ENCODE results near the gene DPH6.
A peak's percentile ranks its signal among the peaks of the same experiment; 100 is the strongest.
"Not testable (repeated sequence)": the region's sequence is repeated elsewhere in the genome, so short reads cannot be mapped to it uniquely, and the experiment has no call there.

DPH6 gene, protein sequence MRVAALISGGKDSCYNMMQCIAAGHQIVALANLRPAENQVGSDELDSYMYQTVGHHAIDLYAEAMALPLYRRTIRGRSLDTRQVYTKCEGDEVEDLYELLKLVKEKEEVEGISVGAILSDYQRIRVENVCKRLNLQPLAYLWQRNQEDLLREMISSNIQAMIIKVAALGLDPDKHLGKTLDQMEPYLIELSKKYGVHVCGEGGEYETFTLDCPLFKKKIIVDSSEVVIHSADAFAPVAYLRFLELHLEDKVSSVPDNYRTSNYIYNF

DNA sequence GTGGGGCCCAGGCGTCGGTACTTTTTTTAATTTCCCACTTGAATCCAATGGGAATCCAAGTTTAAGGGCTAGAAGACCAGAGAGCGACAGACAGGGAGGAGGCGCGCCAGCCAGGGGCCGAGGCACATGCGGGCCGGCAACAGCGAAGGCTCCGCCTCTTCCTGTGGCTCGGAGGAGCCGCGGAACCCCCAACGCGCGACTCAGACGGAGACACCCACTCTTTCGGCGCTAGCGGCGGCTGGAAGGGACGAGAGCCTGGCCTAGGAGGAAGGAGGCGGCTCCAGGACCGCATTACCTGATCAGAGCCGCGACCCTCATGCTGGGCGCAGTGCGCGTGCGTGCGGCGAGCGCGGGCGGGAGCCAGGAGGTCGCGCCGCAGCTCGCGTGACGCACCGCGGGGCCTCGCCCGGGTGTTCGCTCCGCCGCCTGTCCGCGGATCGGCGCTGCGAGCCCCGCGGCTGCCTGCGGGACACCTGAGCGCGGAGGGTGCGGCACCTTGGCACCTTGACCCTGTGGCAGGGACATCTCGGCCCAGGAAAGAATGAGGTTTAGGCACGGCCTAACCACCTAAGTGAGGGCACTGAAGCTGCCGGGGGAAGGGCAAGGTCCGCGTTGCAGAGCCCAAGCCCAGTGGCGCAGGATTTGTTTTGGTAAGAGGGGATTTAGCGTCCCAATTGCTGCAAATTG, at the start of gene DPH6:
Gene DPH6 (minus strand): TSS at position 342 of the 687 bp plus-strand sequence. CDS start 24 bp downstream, at position 318.
- peaks cover 5% of the 10 kb centered on the region in 2 donors for H3K9me3 Mint-ChIP-seq
- peaks cover 0 to 15% of the 10 kb centered on the region in 2 donors for H3K36me3 Mint-ChIP-seq
- peak within 1 kb of the TSS; percentile 99 for H3K27ac Mint-ChIP-seq
- peak within 1 kb of the TSS; percentile 95 to 99 for H3K4me3 Mint-ChIP-seq
- ATAC-seq (replicated peaks) (peak; percentile 88), DNase-seq (peak; percentile 86)
- H3K4me1 Mint-ChIP-seq = peaks cover 17 to 37% of the 10 kb centered on the region in 2 donors
- no peaks in the 10 kb centered on the region for H3K27me3 Mint-ChIP-seq

DNA sequence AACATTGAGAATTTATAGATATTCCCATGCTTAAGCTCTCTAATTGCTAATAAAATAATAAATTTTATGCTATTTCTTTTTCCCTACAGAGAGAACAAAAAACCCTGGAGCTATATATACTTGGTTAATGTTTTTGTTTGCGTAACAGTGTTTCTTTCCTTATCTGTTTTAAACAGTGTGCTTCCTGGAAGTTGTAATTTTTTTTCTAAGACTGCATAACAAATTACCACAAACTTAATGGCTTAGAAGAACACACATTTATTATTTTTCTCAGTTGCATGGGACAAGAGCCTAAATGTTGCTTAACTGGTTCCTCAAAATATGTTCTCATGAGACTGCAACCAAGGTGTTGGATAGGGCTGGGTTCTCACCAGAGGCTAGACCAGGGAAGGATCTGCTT, 49.7 kb upstream of the DPH6 start:
- DNase-seq (no peak), ATAC-seq (replicated peaks) (no peak)
- no peak overlapping the region for H3K4me3 Mint-ChIP-seq
- H3K36me3 Mint-ChIP-seq = peaks cover 4 to 7% of the 10 kb centered on the region in 2 donors
- peaks cover 5 to 10% of the 10 kb centered on the region in 2 donors for H3K9me3 Mint-ChIP-seq
- H3K27me3 Mint-ChIP-seq = peaks cover 0 to 5% of the 10 kb centered on the region in 2 donors
- no peaks in the 10 kb centered on the region for H3K4me1 Mint-ChIP-seq
- no peak overlapping the region for H3K27ac Mint-ChIP-seq

- peaks cover 5 to 11% of the 10 kb centered on the region in 2 donors for H3K9me3 Mint-ChIP-seq
Measured at GRCh38 chr15:35591987-35592386, 46.0 kb upstream of the DPH6 start.

GRCh38 chr15:35583863-35584528, 38.0 kb upstream of the DPH6 start:
- Mint-ChIP-seq H3K4me1 (no peaks in the 10 kb centered on the region), H3K27ac (no peak overlapping the region), H3K4me3 (no peak overlapping the region), H3K9me3 (no peaks in the 10 kb centered on the region), H3K27me3 (peaks cover 0 to 17% of the 10 kb centered on the region in 2 donors), H3K36me3 (no peaks in the 10 kb centered on the region)
- no peak for ATAC-seq (replicated peaks)
- no peak for DNase-seq

More at GRCh38 chr15:35591987-35592386, 46.0 kb upstream of the DPH6 start:
- H3K4me1 Mint-ChIP-seq; ATAC-seq (replicated peaks); DNase-seq; H3K27me3 Mint-ChIP-seq; H3K36me3 Mint-ChIP-seq; H3K4me3 Mint-ChIP-seq; H3K27ac Mint-ChIP-seq: not testable (repeated sequence)

GRCh38 chr15:35580606-35581005, 34.6 kb upstream of the DPH6 start:
- H3K4me1 Mint-ChIP-seq = no peaks in the 10 kb centered on the region

DNA sequence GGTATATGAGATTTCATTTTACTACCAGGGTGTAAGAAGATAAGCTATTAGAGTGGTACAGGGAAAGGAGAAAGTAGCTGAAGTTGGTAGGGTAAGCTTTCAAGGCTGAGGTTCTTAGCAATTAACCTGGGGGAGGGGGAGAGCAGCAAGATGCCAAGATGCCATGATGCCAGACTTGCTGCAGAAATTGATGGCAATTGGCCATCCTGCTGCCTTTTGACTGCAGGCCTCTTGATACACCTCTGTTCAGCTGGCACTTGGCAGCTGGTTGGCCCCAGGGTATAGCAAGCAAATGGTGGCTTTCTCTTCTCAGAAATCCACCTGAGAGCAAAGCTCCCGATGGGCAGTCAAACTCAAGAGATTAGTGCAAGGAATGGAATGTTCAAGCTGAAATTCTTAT, 21.4 kb upstream of the DPH6 start:
- no peak overlapping the region for H3K4me3 Mint-ChIP-seq
- H3K36me3 Mint-ChIP-seq = peaks cover 0 to 1% of the 10 kb centered on the region in 2 donors

More at GRCh38 chr15:35580606-35581005, 34.6 kb upstream of the DPH6 start:
- H3K36me3 Mint-ChIP-seq = no peaks in the 10 kb centered on the region
- ATAC-seq (replicated peaks) (no peak), DNase-seq (no peak)
- no peak overlapping the region for H3K27ac Mint-ChIP-seq
- peaks cover 0 to 17% of the 10 kb centered on the region in 2 donors for H3K27me3 Mint-ChIP-seq
- no peak overlapping the region for H3K4me3 Mint-ChIP-seq
- H3K9me3 Mint-ChIP-seq = no peaks in the 10 kb centered on the region

DNA sequence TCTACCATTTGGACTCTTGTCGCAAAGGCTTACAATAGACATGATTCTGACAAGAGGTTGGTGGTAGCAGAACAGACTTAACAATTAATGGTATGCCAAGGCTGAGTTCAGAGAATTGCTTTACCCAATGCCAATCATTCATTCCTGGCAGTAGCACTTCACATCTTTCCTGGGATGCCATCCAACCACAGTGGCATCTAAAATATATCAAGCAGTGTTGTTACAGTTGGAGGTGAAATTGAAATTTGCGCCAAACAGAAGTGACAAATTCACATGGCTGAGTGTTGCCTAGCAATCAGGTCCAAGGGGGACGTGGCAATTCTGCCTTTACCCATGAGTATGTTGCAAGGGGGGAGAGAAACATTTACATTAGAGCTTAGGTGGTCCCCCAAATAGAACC, 21.0 kb upstream of the DPH6 start:
- H3K36me3 Mint-ChIP-seq = peaks cover 0 to 1% of the 10 kb centered on the region in 2 donors
- H3K9me3 Mint-ChIP-seq = peaks cover 0 to 1% of the 10 kb centered on the region in 2 donors
- no peak for ATAC-seq (replicated peaks)
- no peak for DNase-seq
- no peaks in the 10 kb centered on the region for H3K27me3 Mint-ChIP-seq
- H3K4me1 Mint-ChIP-seq = peaks cover 0 to 1% of the 10 kb centered on the region in 2 donors
- H3K27ac Mint-ChIP-seq = no peak overlapping the region
- H3K4me3 Mint-ChIP-seq = no peak overlapping the region

More for the DNA sequence above, 21.4 kb upstream of the DPH6 start:
- DNase-seq = no peak
- Mint-ChIP-seq H3K27me3 (no peaks in the 10 kb centered on the region), H3K9me3 (peaks cover 0 to 1% of the 10 kb centered on the region in 2 donors), H3K4me1 (peaks cover 0 to 1% of the 10 kb centered on the region in 2 donors), H3K27ac (no peak overlapping the region)
- ATAC-seq (replicated peaks) = no peak

GRCh38 chr15:35565901-35566300, 19.9 kb upstream of the DPH6 start:
- Mint-ChIP-seq H3K4me3 (no peak overlapping the region), H3K27ac (no peak overlapping the region), H3K27me3 (no peaks in the 10 kb centered on the region), H3K4me1 (peaks cover 0 to 1% of the 10 kb centered on the region in 2 donors), H3K9me3 (no peaks in the 10 kb centered on the region), H3K36me3 (no peaks in the 10 kb centered on the region)
- DNase-seq = no peak
- ATAC-seq (replicated peaks) = no peak

DNA sequence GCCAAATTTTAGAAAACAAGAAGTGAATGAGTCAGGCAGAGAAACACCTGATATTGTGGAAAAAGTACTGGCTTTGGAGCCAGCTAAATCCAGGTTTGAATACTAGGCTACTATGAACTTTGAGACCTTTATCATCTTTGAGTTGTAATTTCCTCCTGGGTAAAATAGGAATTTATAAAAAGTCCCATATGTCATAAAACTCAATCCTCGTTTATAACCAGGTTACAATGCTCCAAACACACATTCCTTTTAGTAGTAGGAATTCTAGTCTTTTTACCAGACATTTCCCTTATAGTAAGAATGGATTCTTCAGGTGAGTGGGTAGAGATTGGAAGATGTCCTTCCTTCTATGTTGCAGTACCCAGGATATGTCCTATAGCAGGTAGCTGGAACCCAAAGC, 16.7 kb upstream of the DPH6 start:
- ATAC-seq (replicated peaks) = no peak
- DNase-seq = no peak
- Mint-ChIP-seq H3K36me3 (no peaks in the 10 kb centered on the region), H3K9me3 (no peaks in the 10 kb centered on the region), H3K27me3 (no peaks in the 10 kb centered on the region), H3K4me1 (no peaks in the 10 kb centered on the region), H3K4me3 (no peak overlapping the region), H3K27ac (no peak overlapping the region)

- Mint-ChIP-seq H3K9me3 (no peaks in the 10 kb centered on the region), H3K27ac (no peak overlapping the region), H3K27me3 (no peaks in the 10 kb centered on the region), H3K4me3 (no peak overlapping the region), H3K36me3 (no peaks in the 10 kb centered on the region), H3K4me1 (no peaks in the 10 kb centered on the region)
- DNase-seq = no peak
- no peak for ATAC-seq (replicated peaks)
Measured at GRCh38 chr15:35561308-35561707, 15.3 kb upstream of the DPH6 start.

DNA sequence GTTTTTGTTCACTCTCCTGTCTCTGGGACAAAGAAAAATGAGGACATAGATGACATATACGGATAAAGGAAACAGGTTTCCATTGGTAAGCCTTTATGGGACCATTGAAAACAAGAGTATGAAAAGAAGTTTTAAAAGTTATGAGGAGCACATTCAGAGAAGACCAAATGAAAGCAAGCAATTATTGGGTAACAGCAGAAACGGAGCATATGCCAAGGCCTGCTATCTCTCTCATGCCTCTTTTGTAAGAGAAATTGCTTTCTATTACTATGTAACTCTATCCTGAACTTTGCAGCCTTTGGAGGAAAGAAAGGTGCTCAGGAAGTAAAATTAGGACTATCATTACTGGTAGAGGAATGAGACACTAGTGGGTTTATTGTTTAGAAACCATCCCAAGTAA, 14.9 kb upstream of the DPH6 start:
- ATAC-seq (replicated peaks) (no peak), DNase-seq (no peak)
- Mint-ChIP-seq H3K36me3 (no peaks in the 10 kb centered on the region), H3K4me1 (no peaks in the 10 kb centered on the region), H3K4me3 (no peak overlapping the region), H3K27ac (no peak overlapping the region), H3K27me3 (no peaks in the 10 kb centered on the region), H3K9me3 (no peaks in the 10 kb centered on the region)

DNA sequence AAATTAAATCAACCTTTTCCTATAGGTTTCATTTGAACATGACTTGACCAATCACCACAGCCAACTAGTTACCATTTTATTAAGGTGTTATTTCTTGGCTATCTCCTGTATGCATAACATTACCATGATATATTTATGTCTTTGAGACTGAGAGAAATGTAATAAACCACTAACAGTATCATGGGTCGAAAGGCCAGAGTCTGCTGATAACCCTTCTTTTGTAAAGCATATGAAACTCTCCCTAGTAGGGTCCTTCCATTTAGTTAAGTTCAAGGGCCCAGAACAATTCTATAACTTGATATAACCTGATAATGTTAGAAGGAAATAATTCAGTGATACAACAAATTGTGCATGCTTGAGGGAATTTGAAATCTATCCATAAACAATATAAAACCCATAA, 14.3 kb upstream of the DPH6 start:
- no peaks in the 10 kb centered on the region for H3K27me3 Mint-ChIP-seq
- no peaks in the 10 kb centered on the region for H3K4me1 Mint-ChIP-seq
- H3K4me3 Mint-ChIP-seq = no peak overlapping the region
- DNase-seq (no peak), ATAC-seq (replicated peaks) (no peak)
- no peaks in the 10 kb centered on the region for H3K36me3 Mint-ChIP-seq
- H3K27ac Mint-ChIP-seq = no peak overlapping the region
- no peaks in the 10 kb centered on the region for H3K9me3 Mint-ChIP-seq

DNA sequence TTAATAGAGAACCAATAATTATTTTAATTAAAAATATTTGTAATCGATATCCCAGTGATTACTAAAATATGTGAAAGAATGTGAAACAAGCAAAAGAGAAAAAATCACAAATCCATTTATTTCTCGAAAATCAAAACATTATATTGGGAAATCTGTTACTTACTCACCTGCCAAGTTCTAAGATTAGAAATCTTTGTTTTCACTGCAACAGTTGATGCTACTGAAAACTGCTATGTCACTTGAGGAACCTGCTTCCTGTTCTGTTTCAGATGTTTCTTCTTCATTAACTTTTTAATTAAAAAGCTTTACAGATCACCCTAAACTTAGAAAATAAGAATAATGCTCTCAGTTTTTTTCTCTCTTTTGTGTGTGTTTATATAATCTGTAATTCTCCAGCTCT, 13.7 kb upstream of the DPH6 start:
- Mint-ChIP-seq H3K4me3 (no peak overlapping the region), H3K27me3 (no peaks in the 10 kb centered on the region), H3K4me1 (no peaks in the 10 kb centered on the region), H3K9me3 (no peaks in the 10 kb centered on the region), H3K36me3 (no peaks in the 10 kb centered on the region), H3K27ac (no peak overlapping the region)
- no peak for ATAC-seq (replicated peaks)
- no peak for DNase-seq

- DNase-seq (no peak), ATAC-seq (replicated peaks) (no peak)
- Mint-ChIP-seq H3K9me3 (no peaks in the 10 kb centered on the region), H3K27ac (no peak overlapping the region), H3K36me3 (no peaks in the 10 kb centered on the region), H3K27me3 (no peaks in the 10 kb centered on the region), H3K4me1 (no peaks in the 10 kb centered on the region), H3K4me3 (no peak overlapping the region)
Measured at GRCh38 chr15:35557544-35557943, 11.6 kb upstream of the DPH6 start.

- no peaks in the 10 kb centered on the region for H3K9me3 Mint-ChIP-seq
- ATAC-seq (replicated peaks) (no peak), DNase-seq (no peak)
- H3K27me3 Mint-ChIP-seq = no peaks in the 10 kb centered on the region
- H3K4me1 Mint-ChIP-seq = no peaks in the 10 kb centered on the region
- H3K4me3 Mint-ChIP-seq = no peak overlapping the region
- no peaks in the 10 kb centered on the region for H3K36me3 Mint-ChIP-seq
- H3K27ac Mint-ChIP-seq = no peak overlapping the region
Measured at GRCh38 chr15:35557012-35557411, 11.0 kb upstream of the DPH6 start.

Measured in stimulated activated naive B cell treated with anti-CD40 and anti-IgM and Interleukin-4, amounts not matched to agents 10 μg/mL and 1 μg/mL and 100 μg/mL, for 72 hours (primary cell).